Suppressor macrophage (primary cell): Measurements from ENCODE around the gene TXNRD1.
A peak's percentile ranks its signal among the peaks of the same experiment; 100 is the strongest.
"Not testable (repeated sequence)": the region's sequence is repeated elsewhere in the genome, so short reads cannot be mapped to it uniquely, and the experiment has no call there.

Experiments
- DNase-seq, 4 experiments: peaks; one replicate each; pipeline ENCODE4 v3.0.0-alpha.2; 2020 to 2022

Gene TXNRD1

GRCh38 chr12:104306376-104306775 lies 90.8 kb downstream of the TXNRD1 start:
- DNase-seq, result no peak

- peak in 1 of 4 experiments; percentile 19 for DNase-seq
These were observed 91.5 kb downstream of the TXNRD1 start for GRCh38 chr12:104306943-104307654.

GRCh38 chr12:104307655-104308000 lies 92.0 kb downstream of the TXNRD1 start:
- DNase-seq, result no peak

GRCh38 chr12:104309446-104309993 lies 93.9 kb downstream of the TXNRD1 start:
- no peak for DNase-seq

GRCh38 chr12:104310751-104311633 lies 95.4 kb downstream of the TXNRD1 start:
- DNase-seq, result no peak

GRCh38 chr12:104312202-104312601 lies 96.6 kb downstream of the TXNRD1 start:
- DNase-seq, result no peak

GRCh38 chr12:104312654-104313053 lies 97.1 kb downstream of the TXNRD1 start:
- DNase-seq, result no peak

GRCh38 chr12:104313568-104314241 lies 98.1 kb downstream of the TXNRD1 start:
- no peak for DNase-seq

GRCh38 chr12:104314242-104314614 lies 98.6 kb downstream of the TXNRD1 start:
- DNase-seq, result peak; percentile 40 to 74 (median 61)

GRCh38 chr12:104315326-104316224 lies 100.0 kb downstream of the TXNRD1 start:
- DNase-seq, result no peak

GRCh38 chr12:104316936-104317335 lies 101.4 kb downstream of the TXNRD1 start:
- DNase-seq, result no peak

GRCh38 chr12:104317538-104318210 lies 102.1 kb downstream of the TXNRD1 start:
- DNase-seq, result no peak

GRCh38 chr12:104319028-104319427 lies 103.4 kb downstream of the TXNRD1 start:
- no peak for DNase-seq

GRCh38 chr12:104319918-104320626 lies 104.5 kb downstream of the TXNRD1 start:
- DNase-seq, result no peak

GRCh38 chr12:104320627-104321024 lies 105.0 kb downstream of the TXNRD1 start:
- DNase-seq, result no peak

GRCh38 chr12:104321949-104322348 lies 106.4 kb downstream of the TXNRD1 start:
- no peak for DNase-seq

GRCh38 chr12:104322533-104322932 lies 107.0 kb downstream of the TXNRD1 start:
- DNase-seq, result not testable (repeated sequence)

- DNase-seq, result no peak
These were observed 108.3 kb downstream of the TXNRD1 start for GRCh38 chr12:104323899-104324298.

GRCh38 chr12:104328278-104328677 lies 112.7 kb downstream of the TXNRD1 start:
- DNase-seq, result not testable (repeated sequence)

GRCh38 chr12:104328790-104329189 lies 113.2 kb downstream of the TXNRD1 start:
- DNase-seq, result no peak
